ENCODE measurements around the gene PAMR1.

The PAMR1 gene

DNA sequence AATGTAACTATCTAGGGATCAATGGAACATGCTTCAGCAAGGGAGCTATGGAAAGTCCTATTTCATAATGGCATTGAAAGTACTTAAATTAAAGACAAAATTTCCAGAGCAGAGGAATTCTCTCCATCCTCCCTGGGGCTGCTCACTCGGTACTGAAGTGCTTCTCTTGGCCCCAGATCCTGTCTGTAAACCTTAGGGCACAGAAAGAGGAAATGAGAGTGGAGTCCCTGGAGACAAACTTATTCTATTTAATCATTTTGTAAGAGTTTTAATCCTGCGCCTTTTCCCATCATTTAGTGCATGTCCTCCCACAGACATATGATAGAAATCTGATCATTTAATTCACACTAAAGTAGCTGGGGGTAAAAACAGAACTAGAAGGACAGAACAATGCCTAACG lies 20.9 kb upstream of the PAMR1 start:
- DNase-seq (ENCODE audit: low read depth, low spot score) = no peak
- ChIA-PET POLR2A (no interaction called here), CTCF (interaction anchor here (1.0 to 2.7 kb wide), 6 partner anchors 9 to 276 kb away, joined by 3 to 11 read pairs (median 5); partner anchors contain the start of gene PAMR1)
- no peak overlapping the region for H3K4me3 ChIP-seq (ENCODE audit: low read depth, low read length)
- TF ChIP-seq CTCF (IDR thresholded peaks at IDR 0.05; ENCODE audit: insufficient read depth, low read length, missing control alignments) = no peak

GRCh38 chr11:35545391-35546003 lies 20.1 kb upstream of the PAMR1 start:
- ChIA-PET CTCF (interaction anchor here (0.8 to 2.7 kb wide), 7 partner anchors 10 to 277 kb away, joined by 3 to 11 read pairs (median 5); partner anchors contain the start of gene PAMR1), POLR2A (no interaction called here)
- no peak for DNase-seq (ENCODE audit: low read depth, low spot score)
- no peak overlapping the region for H3K4me3 ChIP-seq (ENCODE audit: low read depth, low read length)
- TF ChIP-seq CTCF (IDR thresholded peaks at IDR 0.05; ENCODE audit: insufficient read depth, low read length, missing control alignments) = no peak

GRCh38 chr11:35543481-35543880 lies 18.1 kb upstream of the PAMR1 start:
- H3K4me3 ChIP-seq (ENCODE audit: low read depth, low read length) = no peak overlapping the region
- no peak for DNase-seq (ENCODE audit: low read depth, low spot score)
- ChIA-PET CTCF (interaction anchor here (1.8 kb wide), 1 partner anchor 13 kb away, joined by 4 read pairs; no protein-coding TSS in a partner anchor), POLR2A (no interaction called here)
- TF ChIP-seq CTCF (IDR thresholded peaks at IDR 0.05; ENCODE audit: insufficient read depth, low read length, missing control alignments) = no peak

DNA sequence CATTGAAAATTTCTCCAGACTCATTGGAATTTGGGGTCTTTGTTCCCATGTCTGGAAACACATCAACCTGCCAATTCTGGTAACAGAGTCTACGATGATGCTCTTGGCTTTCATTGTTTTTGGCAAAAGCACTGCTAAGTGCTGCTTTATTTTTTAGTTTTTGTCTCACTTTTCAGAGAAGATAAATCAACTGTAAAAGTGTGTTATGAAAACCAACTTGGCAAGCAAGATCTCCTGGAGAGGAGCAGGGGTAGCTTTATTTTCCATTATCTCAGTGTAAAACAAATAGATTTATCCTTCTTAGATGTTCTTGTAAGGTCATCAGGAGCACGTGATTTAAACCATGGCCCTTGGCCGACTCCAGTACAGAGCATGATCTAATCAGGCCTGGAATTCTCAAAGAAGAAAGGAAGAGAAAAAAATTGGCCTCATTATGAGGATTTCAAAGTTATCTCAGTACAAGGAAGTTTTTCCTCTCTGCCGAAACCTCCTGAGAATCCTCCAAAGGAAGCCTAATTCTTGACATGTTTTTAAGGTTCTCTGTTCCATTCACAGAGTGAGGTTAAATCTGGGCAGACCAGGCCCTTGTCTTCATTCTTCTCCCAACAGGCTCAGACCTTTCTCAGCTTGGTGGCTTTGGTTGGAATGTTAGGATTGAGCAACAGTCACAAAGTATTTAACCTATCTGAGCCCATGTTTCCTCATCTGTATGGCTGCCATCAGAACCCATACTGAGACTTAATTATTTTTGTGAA lies 16.4 kb upstream of the PAMR1 start:
- TF ChIP-seq CTCF (IDR thresholded peaks at IDR 0.05; ENCODE audit: insufficient read depth, low read length, missing control alignments) = no peak
- DNase-seq (ENCODE audit: low read depth, low spot score) = peak; percentile 85
- ChIA-PET POLR2A (interaction anchor here (0.7 to 1.2 kb wide), 3 partner anchors 17 to 41 kb away, joined by 3 read pairs; no protein-coding TSS in a partner anchor), CTCF (interaction anchor here (1.0 to 1.6 kb wide), 3 partner anchors 10 to 56 kb away, joined by 3 to 5 read pairs (median 3); no protein-coding TSS in a partner anchor)
- no peak overlapping the region for H3K4me3 ChIP-seq (ENCODE audit: low read depth, low read length)

DNA sequence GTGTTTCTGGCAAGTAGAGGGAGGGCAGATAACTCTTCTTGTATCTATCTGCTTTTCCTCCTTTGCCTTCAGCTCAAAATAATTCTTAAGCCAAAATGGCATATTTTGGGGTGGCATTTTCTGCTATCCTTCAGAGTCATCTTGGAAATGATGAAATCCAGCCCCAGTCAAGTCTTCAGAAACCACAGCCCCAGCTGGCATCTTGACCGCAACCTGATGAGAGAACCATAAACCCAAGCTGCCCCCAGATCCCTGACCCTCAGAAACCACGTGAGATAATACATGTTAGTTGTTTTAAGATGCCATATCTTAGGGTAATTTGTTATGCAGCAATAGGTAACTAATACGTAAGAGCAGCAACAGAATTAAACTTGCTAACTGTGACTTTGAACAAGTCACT lies 15.1 kb upstream of the PAMR1 start:
- TF ChIP-seq CTCF (IDR thresholded peaks at IDR 0.05; ENCODE audit: insufficient read depth, low read length, missing control alignments) = no peak
- H3K4me3 ChIP-seq (ENCODE audit: low read depth, low read length) = no peak overlapping the region
- CTCF ChIA-PET = interaction anchor here (1.0 to 2.2 kb wide), 2 partner anchors 10 to 54 kb away, joined by 3 to 6 read pairs; no protein-coding TSS in a partner anchor
- POLR2A ChIA-PET = no interaction called here
- no peak for DNase-seq (ENCODE audit: low read depth, low spot score)

DNA sequence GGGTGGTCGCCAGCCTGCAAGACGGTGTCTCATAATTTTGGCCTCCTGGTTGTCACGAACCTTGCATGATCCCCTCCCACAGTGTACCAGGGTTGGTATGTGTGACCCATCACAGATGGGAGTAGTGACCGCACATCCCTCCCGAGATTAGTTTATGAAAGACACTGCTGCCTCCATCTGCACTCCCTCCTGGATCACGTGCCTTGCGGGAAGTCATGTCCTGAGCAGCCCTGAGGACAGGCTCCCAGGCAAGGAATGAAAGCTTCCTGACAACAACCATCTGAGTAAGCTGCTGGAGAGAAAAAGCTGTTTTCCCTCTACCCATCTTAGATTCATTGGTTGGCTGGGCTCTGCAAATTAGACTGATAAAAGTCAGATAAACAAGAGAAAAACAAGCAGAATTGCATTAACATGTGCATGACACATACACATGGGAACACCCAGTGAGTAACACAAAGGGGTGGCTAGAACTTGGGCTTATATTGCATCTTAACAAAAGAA lies 14.4 kb upstream of the PAMR1 start:
- no peak for DNase-seq (ENCODE audit: low read depth, low spot score)
- TF ChIP-seq CTCF (IDR thresholded peaks at IDR 0.05; ENCODE audit: insufficient read depth, low read length, missing control alignments) = no peak
- CTCF ChIA-PET = interaction anchor here (2.2 kb wide), 1 partner anchor 10 kb away, joined by 6 read pairs; no protein-coding TSS in a partner anchor
- POLR2A ChIA-PET = interaction anchor here (0.6 to 1.1 kb wide), 2 partner anchors 10 to 55 kb away, joined by 3 to 6 read pairs; no protein-coding TSS in a partner anchor
- no peak overlapping the region for H3K4me3 ChIP-seq (ENCODE audit: low read depth, low read length)
